Measurements from ENCODE around the gene PPIF. TPM values are rescaled to one million over a fixed set of nuclear protein-coding genes. Genes with fewer than 3 reads are reported as not detected.

Gene PPIF
- total RNA-seq, 1 donor from 2014 or later, result 16.2 TPM

GRCh38 chr10:79301754-79302530, 45.3 kb upstream of the PPIF start:
- peaks cover 29% of the 10 kb centered on the region for H3K36me3 Mint-ChIP-seq (ENCODE audit: low read depth)
- DNase-seq (ENCODE audit: low spot score), result no peak
- H3K4me1 Mint-ChIP-seq (ENCODE audit: low read depth), result peaks cover 26% of the 10 kb centered on the region
- H3K9me3 Mint-ChIP-seq (ENCODE audit: low read depth), result no peaks in the 10 kb centered on the region
- no peak overlapping the region for H3K4me3 Mint-ChIP-seq (ENCODE audit: unreplicated experiment)
- no peaks in the 10 kb centered on the region for H3K27me3 Mint-ChIP-seq (ENCODE audit: low read depth)
- no peak for TF ChIP-seq CTCF (IDR thresholded peaks at IDR 0.05)
- peak overlapping the region; percentile 32 for H3K27ac Mint-ChIP-seq (ENCODE audit: unreplicated experiment)

DNA sequence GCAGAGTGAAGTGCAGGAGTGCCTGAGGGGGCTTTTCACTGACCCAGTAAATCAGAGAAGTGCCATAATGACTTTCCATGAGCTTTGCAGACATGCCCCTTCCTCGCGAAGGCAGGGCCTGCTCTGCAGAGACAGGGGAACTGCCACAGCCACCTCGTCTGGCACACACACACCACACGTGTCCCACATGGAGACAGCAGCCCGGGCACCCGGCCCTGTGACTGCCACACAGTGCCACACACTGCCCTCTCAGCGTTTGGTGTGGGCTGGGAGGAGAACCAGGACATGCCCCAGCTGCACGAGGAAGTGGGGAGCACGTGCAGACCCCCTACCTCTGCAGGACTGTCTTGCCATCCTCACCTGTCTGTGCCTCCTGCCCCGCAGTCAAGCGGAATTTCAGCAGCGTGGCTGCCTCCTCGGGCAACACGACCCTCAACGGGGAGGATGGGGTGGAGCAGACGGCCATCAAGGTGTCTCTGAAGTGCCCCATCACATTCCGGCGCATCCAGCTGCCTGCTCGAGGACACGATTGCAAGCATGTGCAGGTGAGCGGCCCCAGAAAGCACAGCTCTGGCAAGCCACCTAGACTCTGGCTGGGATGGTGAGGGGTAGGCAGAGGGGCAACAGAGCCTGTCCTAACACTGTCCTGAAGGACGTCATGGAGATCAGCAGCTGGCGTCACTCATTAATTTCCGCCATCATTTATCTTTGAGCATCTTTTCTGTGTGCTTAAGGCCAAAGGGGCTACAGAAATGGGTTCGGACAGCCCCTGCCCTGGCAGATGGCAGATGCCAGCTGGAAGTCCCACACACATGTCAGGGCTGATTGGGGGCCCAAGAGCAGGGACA, 43.4 kb upstream of the PPIF start:
- Mint-ChIP-seq H3K36me3 (ENCODE audit: low read depth) (peaks cover 38% of the 10 kb centered on the region), H3K27ac (ENCODE audit: unreplicated experiment) (no peak overlapping the region), H3K4me1 (ENCODE audit: low read depth) (peaks cover 17% of the 10 kb centered on the region), H3K4me3 (ENCODE audit: unreplicated experiment) (no peak overlapping the region), H3K27me3 (ENCODE audit: low read depth) (no peaks in the 10 kb centered on the region), H3K9me3 (ENCODE audit: low read depth) (no peaks in the 10 kb centered on the region)
- no peak for TF ChIP-seq CTCF (IDR thresholded peaks at IDR 0.05)
- no peak for DNase-seq (ENCODE audit: low spot score)

DNA sequence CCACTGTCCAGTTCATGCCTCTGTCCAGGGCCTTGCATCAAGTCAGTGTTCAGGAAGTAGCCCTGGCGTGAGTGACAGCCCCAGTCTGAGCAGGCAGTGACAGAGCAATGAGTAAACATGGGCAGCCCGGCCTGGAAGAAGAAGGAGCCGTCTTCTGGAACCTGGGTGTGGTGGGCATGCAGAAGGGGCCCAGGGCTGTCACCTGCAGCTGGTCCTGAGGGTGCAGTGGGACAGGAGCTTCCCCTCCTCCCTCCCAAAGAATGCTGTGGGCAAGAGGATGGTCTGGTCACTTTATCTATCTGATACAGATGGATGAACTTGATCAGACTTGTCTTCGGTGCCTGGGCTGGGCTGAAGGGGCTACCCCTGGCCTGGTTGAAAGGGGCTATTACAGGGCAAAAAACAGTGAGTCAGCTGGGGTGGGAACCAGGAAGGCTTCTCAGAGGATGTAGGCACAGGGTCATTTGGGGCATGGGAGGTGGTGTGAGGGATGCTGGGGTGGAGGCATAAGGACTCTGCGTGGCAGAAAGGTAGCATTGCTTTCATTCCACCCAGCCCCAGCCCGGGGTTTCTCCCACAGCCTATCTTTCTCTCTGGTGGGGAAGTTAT, 42.7 kb upstream of the PPIF start:
- no peaks in the 10 kb centered on the region for H3K27me3 Mint-ChIP-seq (ENCODE audit: low read depth)
- no peak overlapping the region for H3K4me3 Mint-ChIP-seq (ENCODE audit: unreplicated experiment)
- H3K27ac Mint-ChIP-seq (ENCODE audit: unreplicated experiment), result no peak overlapping the region

GRCh38 chr10:79305515-79305914, 41.8 kb upstream of the PPIF start:
- Mint-ChIP-seq H3K27me3 (ENCODE audit: low read depth) (no peaks in the 10 kb centered on the region), H3K27ac (ENCODE audit: unreplicated experiment) (no peak overlapping the region), H3K9me3 (ENCODE audit: low read depth) (no peaks in the 10 kb centered on the region), H3K4me1 (ENCODE audit: low read depth) (peaks cover under 1% of the 10 kb centered on the region), H3K4me3 (ENCODE audit: unreplicated experiment) (no peak overlapping the region), H3K36me3 (ENCODE audit: low read depth) (peaks cover 33% of the 10 kb centered on the region)
- TF ChIP-seq CTCF (IDR thresholded peaks at IDR 0.05), result no peak
- DNase-seq (ENCODE audit: low spot score), result no peak

More for the DNA sequence above, 42.7 kb upstream of the PPIF start:
- Mint-ChIP-seq H3K9me3 (ENCODE audit: low read depth) (no peaks in the 10 kb centered on the region), H3K4me1 (ENCODE audit: low read depth) (peaks cover 9% of the 10 kb centered on the region), H3K36me3 (ENCODE audit: low read depth) (peaks cover 37% of the 10 kb centered on the region)
- no peak for TF ChIP-seq CTCF (IDR thresholded peaks at IDR 0.05)
- no peak for DNase-seq (ENCODE audit: low spot score)

GRCh38 chr10:79305988-79306387, 41.3 kb upstream of the PPIF start:
- no peaks in the 10 kb centered on the region for H3K9me3 Mint-ChIP-seq (ENCODE audit: low read depth)
- peak; percentile 64 for DNase-seq (ENCODE audit: low spot score)
- TF ChIP-seq CTCF (IDR thresholded peaks at IDR 0.05), result no peak
- peaks cover 30% of the 10 kb centered on the region for H3K36me3 Mint-ChIP-seq (ENCODE audit: low read depth)
- H3K27me3 Mint-ChIP-seq (ENCODE audit: low read depth), result no peaks in the 10 kb centered on the region
- no peaks in the 10 kb centered on the region for H3K4me1 Mint-ChIP-seq (ENCODE audit: low read depth)
- H3K4me3 Mint-ChIP-seq (ENCODE audit: unreplicated experiment), result no peak overlapping the region
- no peak overlapping the region for H3K27ac Mint-ChIP-seq (ENCODE audit: unreplicated experiment)
